B cell (primary cell): ENCODE data around the gene USP34. TPM values are rescaled to one million over a fixed set of nuclear protein-coding genes. Genes with fewer than 3 reads are reported as not detected.

Source experiments
- ATAC-seq: fragments of 200-7000 bp; cut with Tn5 transposase; one replicate; pipeline ENCODE4 v1.10.0; 2021; ENCODE audit warnings: low read depth, mild to moderate bottlenecking, moderate number of reproducible peaks, moderate library complexity
- CTCF ChIA-PET: fragments of 350-600 bp; sonication (Branson Sonifier 250); formaldehyde crosslinking; loops from one replicate; lab custom pipeline; 2021; ENCODE audit warnings: antibody characterized with exemption, inconsistent platforms; lab: Charles Lee
- POLR2A ChIA-PET: fragments of 350-600 bp; sonication (Branson Sonifier 250); formaldehyde crosslinking; loops from one replicate; lab custom pipeline; 2021; ENCODE audit warnings: antibody characterized with exemption; lab: Charles Lee
- DNase-seq: peaks from one replicate; pipeline ENCODE4 v3.0.0; 2013
- H2AFZ ChIP-seq: 2 replicates; pipeline ENCODE4 v1.6.1; 2012; ENCODE audit warnings: mild to moderate bottlenecking, low read depth, low read length; ENCODE audit not compliant: insufficient read depth, poor library complexity, severe bottlenecking
- H3K27ac ChIP-seq, 2 donors: 1 replicate in 1 of 2; 2 replicates in 1 of 2; pipeline ENCODE4 v1.5.1; 2012 to 2013; ENCODE audit warnings: low read length in 2 of 2, mild to moderate bottlenecking in 2 of 2, moderate library complexity in 1 of 2
- H3K27me3 ChIP-seq, 4 experiments: fragments of 200-600 bp in 1 of 4; sonication (generic) in 1 of 4; replicated peaks in 1 of 4; 1 replicate in 2 of 4; 2 replicates in 2 of 4; pipeline versions ENCODE4 v1.6.1 to v1.7.0; 2013 to 2016; ENCODE audit warnings: low read length in 3 of 4, mild to moderate bottlenecking in 2 of 4, mixed read lengths in 1 of 4, moderate library complexity in 1 of 4; ENCODE audit not compliant: insufficient read depth in 4 of 4, control insufficient read depth in 3 of 4; ENCODE audit errors: control extremely low read depth in 1 of 4
- H3K36me3 ChIP-seq, 2 experiments: replicated peaks in 1 of 2; 1 replicate in 1 of 2; 2 replicates in 1 of 2; pipeline versions ENCODE4 v1.6.1 to v1.7.1; 2013; ENCODE audit warnings: low read length in 1 of 2; ENCODE audit not compliant: insufficient read depth in 2 of 2, control insufficient read depth in 1 of 2; ENCODE audit errors: control extremely low read depth in 1 of 2, extremely low read depth in 1 of 2
- H3K4me1 ChIP-seq, 2 donors: fragments of 200-600 bp in 1 of 2; sonication (generic) in 1 of 2; 1 replicate in 1 of 2; 2 replicates in 1 of 2; pipeline versions ENCODE4 v1.5.1 to v1.6.1; 2013 to 2017; ENCODE audit warnings: low read length in 2 of 2; ENCODE audit not compliant: control insufficient read depth in 2 of 2, insufficient read depth in 2 of 2
- H3K4me2 ChIP-seq: replicated peaks from 2 replicates; pipeline ENCODE3; 2012; ENCODE audit warnings: mild to moderate bottlenecking, low read depth, low read length; ENCODE audit not compliant: poor library complexity, severe bottlenecking
- H3K4me3 ChIP-seq, 5 experiments: fragments of 200-600 bp in 1 of 5; sonication (generic) in 1 of 5; 1 replicate in 3 of 5; 2 replicates in 2 of 5; pipeline versions ENCODE4 v1.5.1 to v1.7.0; 2011 to 2016; ENCODE audit warnings: low read length in 4 of 5, mild to moderate bottlenecking in 4 of 5, low read depth in 2 of 5, control low read depth in 1 of 5, moderate library complexity in 1 of 5; ENCODE audit not compliant: insufficient read depth in 1 of 5; ENCODE audit errors: control extremely low read depth in 1 of 5, extremely low read depth in 1 of 5
- H3K79me2 ChIP-seq: fragments of 200-600 bp; sonication (generic); one replicate; pipeline ENCODE4 v1.6.0; 2016; ENCODE audit warnings: low read length; ENCODE audit not compliant: control insufficient read depth, insufficient read depth
- H3K9ac ChIP-seq: fragments of 200-600 bp; sonication (generic); 2 replicates; pipeline ENCODE4 v1.6.1; 2017; ENCODE audit warnings: mild to moderate bottlenecking, low read length, moderate library complexity
- H3K9me3 ChIP-seq, 3 donors: one replicate each; pipeline versions ENCODE4 v1.6.1 to v1.7.1; 2013; ENCODE audit warnings: low read length in 2 of 3; ENCODE audit not compliant: control insufficient read depth in 2 of 3, insufficient read depth in 1 of 3; ENCODE audit errors: control extremely low read depth in 1 of 3
- H4K20me1 ChIP-seq: 2 replicates; pipeline ENCODE4 v1.6.0; 2012; ENCODE audit warnings: mild to moderate bottlenecking, low read length; ENCODE audit not compliant: insufficient read depth, control insufficient read depth, poor library complexity, severe bottlenecking
- H3K27ac Mint-ChIP-seq: one replicate; pipeline ENCODE4 v1.8.0; 2021; ENCODE audit warnings: mixed read lengths
- H3K27me3 Mint-ChIP-seq: one replicate; pipeline ENCODE4 v1.8.0; 2021; ENCODE audit warnings: mixed read lengths
- H3K4me1 Mint-ChIP-seq: one replicate; pipeline ENCODE4 v1.8.0; 2021; ENCODE audit warnings: mixed read lengths
- H3K4me3 Mint-ChIP-seq: one replicate; pipeline ENCODE4 v1.8.0; 2021; ENCODE audit warnings: mixed read lengths
- H3K9me3 Mint-ChIP-seq: one replicate; pipeline ENCODE4 v1.8.0; 2022; ENCODE audit warnings: mixed read lengths; ENCODE audit not compliant: insufficient read depth
- EZH2 ChIP-seq: IDR thresholded peaks from 2 replicates; pipeline ENCODE4 v1.6.1; 2012; ENCODE audit warnings: borderline replicate concordance, low read depth, mild to moderate bottlenecking, moderate library complexity, low read length; ENCODE audit not compliant: insufficient read depth, poor library complexity, severe bottlenecking
- WGBS: methylation state at CpG from one replicate; pipeline ENCODE4 v1.1.5; 2013; ENCODE audit warnings: missing lambda C conversion rate; ENCODE audit not compliant: insufficient coverage; 5-methylcytosine and 5-hydroxymethylcytosine counted together
- intact Hi-C: fragments of 100-400 bp; cut with micrococcal nuclease; formaldehyde crosslinking; loops from one replicate; pipeline ENCODE4 v1.10.0; 2022
- polyA plus RNA-seq: library from polyadenylated mRNA; depleted of rRNA; stranded (reverse); fragments of >200 nt; gene quantifications from 2 replicates; pipeline ENCODE4 v1.2.3, GENCODE V29; 2012
- total RNA-seq, 2 donors: library from RNA; stranded (reverse); fragments of 120-200 nt in 1 of 2; gene quantifications; 1 replicate in 1 of 2; 2 replicates in 1 of 2; pipeline versions ENCODE4 v1.2.3 to v1.2.4, GENCODE V29; 2013 to 2022
- TF ChIP-seq, protein P1 (sequence below): fragments of 200-600 bp; IDR thresholded peaks from one replicate; pipeline ENCODE4 v1.8.0; 2022; ENCODE audit warnings: antibody characterized with exemption, mild to moderate bottlenecking

USP34 gene
- total and polyA plus RNA-seq, 2 donors (not counting 1 experiment from before 2014, with no cell fraction given) = 70.3 to 311 TPM

GRCh38 chr2:61253136-61253535 lies 217.8 kb downstream of the USP34 start:
- H3K9me3 Mint-ChIP-seq = no peaks in the 10 kb centered on the region

GRCh38 chr2:61252031-61252430 lies 218.9 kb downstream of the USP34 start:
- Mint-ChIP-seq H3K4me1 (no peaks in the 10 kb centered on the region), H3K4me3 (no peak overlapping the region), H3K9me3 (no peaks in the 10 kb centered on the region), H3K27me3 (no peaks in the 10 kb centered on the region), H3K27ac (no peak overlapping the region)
- no peak overlapping the region for H3K4me2 ChIP-seq
- CTCF ChIA-PET = no interaction called here
- TF ChIP-seq, protein P1, sequence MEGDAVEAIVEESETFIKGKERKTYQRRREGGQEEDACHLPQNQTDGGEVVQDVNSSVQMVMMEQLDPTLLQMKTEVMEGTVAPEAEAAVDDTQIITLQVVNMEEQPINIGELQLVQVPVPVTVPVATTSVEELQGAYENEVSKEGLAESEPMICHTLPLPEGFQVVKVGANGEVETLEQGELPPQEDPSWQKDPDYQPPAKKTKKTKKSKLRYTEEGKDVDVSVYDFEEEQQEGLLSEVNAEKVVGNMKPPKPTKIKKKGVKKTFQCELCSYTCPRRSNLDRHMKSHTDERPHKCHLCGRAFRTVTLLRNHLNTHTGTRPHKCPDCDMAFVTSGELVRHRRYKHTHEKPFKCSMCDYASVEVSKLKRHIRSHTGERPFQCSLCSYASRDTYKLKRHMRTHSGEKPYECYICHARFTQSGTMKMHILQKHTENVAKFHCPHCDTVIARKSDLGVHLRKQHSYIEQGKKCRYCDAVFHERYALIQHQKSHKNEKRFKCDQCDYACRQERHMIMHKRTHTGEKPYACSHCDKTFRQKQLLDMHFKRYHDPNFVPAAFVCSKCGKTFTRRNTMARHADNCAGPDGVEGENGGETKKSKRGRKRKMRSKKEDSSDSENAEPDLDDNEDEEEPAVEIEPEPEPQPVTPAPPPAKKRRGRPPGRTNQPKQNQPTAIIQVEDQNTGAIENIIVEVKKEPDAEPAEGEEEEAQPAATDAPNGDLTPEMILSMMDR = no peak
- no peak for TF ChIP-seq EZH2
- no peaks in the 10 kb centered on the region for H3K27me3 ChIP-seq
- H3K79me2 ChIP-seq = no peaks in the 10 kb centered on the region
- no peaks in the 10 kb centered on the region for H4K20me1 ChIP-seq
- no peaks in the 10 kb centered on the region for H3K9me3 ChIP-seq
- ATAC-seq (no peak), DNase-seq (no peak)
- POLR2A ChIA-PET = no interaction called here
- H3K36me3 ChIP-seq = peaks cover 16 to 54% of the 10 kb centered on the region in 2 experiments
- H3K4me3 ChIP-seq = no peak overlapping the region
- intact Hi-C loops = no loop called here
- H3K9ac ChIP-seq = no peak overlapping the region
- no peaks in the 10 kb centered on the region for H3K4me1 ChIP-seq
- no CpG with 5 or more reads among the region's 2 CpGs for WGBS
- H2AFZ ChIP-seq = no peak overlapping the region
- H3K27ac ChIP-seq = no peak overlapping the region

More at GRCh38 chr2:61253136-61253535, 217.8 kb downstream of the USP34 start:
- Histone ChIP-seq H2AFZ (no peak overlapping the region), H4K20me1 (no peaks in the 10 kb centered on the region), H3K27me3 (no peaks in the 10 kb centered on the region), H3K4me2 (no peak overlapping the region), H3K27ac (no peak overlapping the region), H3K4me1 (no peaks in the 10 kb centered on the region), H3K36me3 (peaks cover 8 to 60% of the 10 kb centered on the region in 2 experiments), H3K4me3 (no peak overlapping the region), H3K9me3 (no peaks in the 10 kb centered on the region), H3K79me2 (no peaks in the 10 kb centered on the region), H3K9ac (no peak overlapping the region)
- DNase-seq (no peak), ATAC-seq (no peak)
- H3K27ac Mint-ChIP-seq = no peak overlapping the region
- ChIA-PET CTCF (no interaction called here), POLR2A (no interaction called here)
- H3K27me3 Mint-ChIP-seq = no peaks in the 10 kb centered on the region
- 100% methylated on average over 3 of the region's 4 CpGs for WGBS
- no peaks in the 10 kb centered on the region for H3K4me1 Mint-ChIP-seq
- no peak for TF ChIP-seq EZH2
- TF ChIP-seq, protein P1 = no peak
- intact Hi-C loops = no loop called here
- H3K4me3 Mint-ChIP-seq = no peak overlapping the region
